Esophagus muscularis mucosa (tissue), 3 donors: ENCODE results near the gene SORCS2.

Source experiments
- POLR2A ChIP-seq: fragments of 450-650 bp; IDR thresholded peaks from one replicate; pipeline ENCODE4 v1.6.1; 2017; ENCODE audit warnings: antibody characterized with exemption, moderate library complexity, mild to moderate bottlenecking, low read depth
- TF ChIP-seq, protein P1 (sequence below), 3 experiments: fragments of 200-600 bp in 2 of 3; fragments of 450-650 bp in 1 of 3; sonication (generic) in 2 of 3; IDR thresholded peaks; one replicate each; pipeline ENCODE4 v1.5.1; 2017 to 2019; ENCODE audit warnings: antibody characterized with exemption in 3 of 3, mild to moderate bottlenecking in 2 of 3, moderate library complexity in 1 of 3

DNA sequence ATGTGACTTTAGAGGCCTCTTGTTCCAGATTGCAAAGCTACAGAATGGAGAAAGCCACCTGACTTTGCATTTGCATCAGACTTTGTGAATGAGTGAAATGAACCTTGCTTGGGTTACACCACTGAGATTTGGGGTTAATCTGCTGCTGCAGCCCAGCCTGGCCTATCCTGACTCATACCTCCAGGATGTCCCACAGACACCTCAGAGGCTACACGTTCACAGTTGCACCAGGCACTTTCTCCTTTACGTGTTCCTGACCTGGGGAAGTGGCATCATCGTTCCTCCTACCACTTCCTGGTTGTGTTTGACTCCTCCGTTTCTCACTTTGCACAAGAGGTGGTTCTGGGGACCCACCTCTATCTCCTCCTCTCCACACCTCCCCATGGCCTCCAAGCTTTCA lies 9.2 kb upstream of the SORCS2 start:
- TF ChIP-seq, protein P1, sequence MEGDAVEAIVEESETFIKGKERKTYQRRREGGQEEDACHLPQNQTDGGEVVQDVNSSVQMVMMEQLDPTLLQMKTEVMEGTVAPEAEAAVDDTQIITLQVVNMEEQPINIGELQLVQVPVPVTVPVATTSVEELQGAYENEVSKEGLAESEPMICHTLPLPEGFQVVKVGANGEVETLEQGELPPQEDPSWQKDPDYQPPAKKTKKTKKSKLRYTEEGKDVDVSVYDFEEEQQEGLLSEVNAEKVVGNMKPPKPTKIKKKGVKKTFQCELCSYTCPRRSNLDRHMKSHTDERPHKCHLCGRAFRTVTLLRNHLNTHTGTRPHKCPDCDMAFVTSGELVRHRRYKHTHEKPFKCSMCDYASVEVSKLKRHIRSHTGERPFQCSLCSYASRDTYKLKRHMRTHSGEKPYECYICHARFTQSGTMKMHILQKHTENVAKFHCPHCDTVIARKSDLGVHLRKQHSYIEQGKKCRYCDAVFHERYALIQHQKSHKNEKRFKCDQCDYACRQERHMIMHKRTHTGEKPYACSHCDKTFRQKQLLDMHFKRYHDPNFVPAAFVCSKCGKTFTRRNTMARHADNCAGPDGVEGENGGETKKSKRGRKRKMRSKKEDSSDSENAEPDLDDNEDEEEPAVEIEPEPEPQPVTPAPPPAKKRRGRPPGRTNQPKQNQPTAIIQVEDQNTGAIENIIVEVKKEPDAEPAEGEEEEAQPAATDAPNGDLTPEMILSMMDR (IDR thresholded peaks at IDR 0.05): no peak
- TF ChIP-seq POLR2A: no peak
